ENCODE data around the gene LIMK2. TPM values are rescaled to one million over a fixed set of nuclear protein-coding genes. Genes with fewer than 3 reads are reported as not detected.

Gene LIMK2
- total and polyA plus RNA-seq, 2 experiments from 2014 or later, result 10.7 to 19.5 TPM

- Histone ChIP-seq H3K27me3 (replicated peaks; ENCODE audit: insufficient read depth) (no peaks in the 10 kb centered on the region), H3K9me2 (ENCODE audit: insufficient read depth) (no peaks in the 10 kb centered on the region), H3K79me2 (ENCODE audit: insufficient read depth) (no peaks in the 10 kb centered on the region), H3K27ac (no peak overlapping the region), H4K20me1 (ENCODE audit: insufficient read depth) (no peaks in the 10 kb centered on the region), H3F3A (ENCODE audit: insufficient read depth) (peaks cover 4% of the 10 kb centered on the region), H3K9me3 (ENCODE audit: low read depth) (no peaks in the 10 kb centered on the region), H2AFZ (no peak overlapping the region), H3K4me1 (ENCODE audit: insufficient read depth) (no peaks in the 10 kb centered on the region), H3K9ac (no peak overlapping the region), H3K36me3 (ENCODE audit: low read depth) (no peaks in the 10 kb centered on the region; the same call in 1 of the 2 replicates), H3K4me2 (ENCODE audit: unreplicated experiment) (no peak overlapping the region), H3K4me3 (no peak overlapping the region)
- no peak for TF ChIP-seq EZH2 (IDR thresholded peaks at IDR 0.05; ENCODE audit: insufficient read depth, poor library complexity, severe bottlenecking)
- TF ChIP-seq EZH2phosphoT487 (IDR thresholded peaks at IDR 0.05; ENCODE audit: insufficient read depth, low read depth), result no peak
- no peak for DNase-seq
- in situ Hi-C loops (cut with MboI), result no loop called here
- 72 to 73% methylated on average over 4 of the region's 4 CpGs for WGBS, 2 experiments (ENCODE audit: low coverage in 1 of 2, low lambda C conversion rate in 2 of 2, missing lambda C conversion rate in 2 of 2)
Observed at GRCh38 chr22:31281733-31282132, 69.6 kb downstream of the LIMK2 start.

GRCh38 chr22:31282748-31283468 lies 70.8 kb downstream of the LIMK2 start:
- H3F3A ChIP-seq (ENCODE audit: insufficient read depth), result peaks cover 4% of the 10 kb centered on the region
- H4K20me1 ChIP-seq (ENCODE audit: insufficient read depth), result no peaks in the 10 kb centered on the region
- WGBS, 2 experiments (ENCODE audit: low coverage in 1 of 2, low lambda C conversion rate in 2 of 2, missing lambda C conversion rate in 2 of 2), result 79% methylated on average over 8 of the region's 8 CpGs
- no peak overlapping the region for H3K4me3 ChIP-seq
- no peak overlapping the region for H3K4me2 ChIP-seq (ENCODE audit: unreplicated experiment)
- in situ Hi-C loops (cut with MboI), result no loop called here
- DNase-seq, result no peak
- no peaks in the 10 kb centered on the region for H3K27me3 ChIP-seq (replicated peaks; ENCODE audit: insufficient read depth)
- no peaks in the 10 kb centered on the region for H3K9me3 ChIP-seq (ENCODE audit: low read depth)
- H3K27ac ChIP-seq, result no peak overlapping the region
- no peaks in the 10 kb centered on the region for H3K4me1 ChIP-seq (ENCODE audit: insufficient read depth)
- TF ChIP-seq EZH2phosphoT487 (IDR thresholded peaks at IDR 0.05; ENCODE audit: insufficient read depth, low read depth), result no peak
- TF ChIP-seq EZH2 (IDR thresholded peaks at IDR 0.05; ENCODE audit: insufficient read depth, poor library complexity, severe bottlenecking), result no peak
- H3K79me2 ChIP-seq (ENCODE audit: insufficient read depth), result no peaks in the 10 kb centered on the region
- no peak overlapping the region for H2AFZ ChIP-seq
- no peaks in the 10 kb centered on the region for H3K36me3 ChIP-seq (ENCODE audit: low read depth)
- no peaks in the 10 kb centered on the region for H3K9me2 ChIP-seq (ENCODE audit: insufficient read depth)
- no peak overlapping the region for H3K9ac ChIP-seq

GRCh38 chr22:31284281-31285155 lies 72.4 kb downstream of the LIMK2 start:
- Histone ChIP-seq H3K4me2 (ENCODE audit: unreplicated experiment) (no peak overlapping the region), H3K9me2 (ENCODE audit: insufficient read depth) (no peaks in the 10 kb centered on the region), H4K20me1 (ENCODE audit: insufficient read depth) (no peaks in the 10 kb centered on the region), H3K27ac (no peak overlapping the region), H3K9me3 (ENCODE audit: low read depth) (no peaks in the 10 kb centered on the region), H3F3A (ENCODE audit: insufficient read depth) (peaks cover 4% of the 10 kb centered on the region), H3K36me3 (ENCODE audit: low read depth) (no peaks in the 10 kb centered on the region), H3K79me2 (ENCODE audit: insufficient read depth) (no peaks in the 10 kb centered on the region), H3K9ac (no peak overlapping the region), H3K27me3 (replicated peaks; ENCODE audit: insufficient read depth) (no peaks in the 10 kb centered on the region), H3K4me3 (no peak overlapping the region), H2AFZ (no peak overlapping the region), H3K4me1 (ENCODE audit: insufficient read depth) (no peaks in the 10 kb centered on the region)
- no peak for DNase-seq
- TF ChIP-seq EZH2phosphoT487 (IDR thresholded peaks at IDR 0.05; ENCODE audit: insufficient read depth, low read depth) (no peak), EZH2 (IDR thresholded peaks at IDR 0.05; ENCODE audit: insufficient read depth, poor library complexity, severe bottlenecking) (no peak)
- WGBS, 2 experiments (ENCODE audit: low coverage in 1 of 2, low lambda C conversion rate in 2 of 2, missing lambda C conversion rate in 2 of 2), result 46 to 54% methylated on average over 1 to 3 of the region's 3 CpGs
- in situ Hi-C loops (cut with MboI), result no loop called here

- Histone ChIP-seq H3K36me3 (ENCODE audit: low read depth) (no peaks in the 10 kb centered on the region), H3K27ac (no peak overlapping the region), H3K9me2 (ENCODE audit: insufficient read depth) (no peaks in the 10 kb centered on the region), H3K4me3 (no peak overlapping the region), H3K4me1 (ENCODE audit: insufficient read depth) (0 out of 2 replicates have a peak, but pooled peaks cover 5% of the 10 kb centered on the region), H3K4me2 (ENCODE audit: unreplicated experiment) (no peak overlapping the region), H3K9ac (no peak overlapping the region), H3K79me2 (ENCODE audit: insufficient read depth) (no peaks in the 10 kb centered on the region), H3K27me3 (replicated peaks; ENCODE audit: insufficient read depth) (no peaks in the 10 kb centered on the region), H2AFZ (no peak overlapping the region), H3K9me3 (ENCODE audit: low read depth) (no peaks in the 10 kb centered on the region), H3F3A (ENCODE audit: insufficient read depth) (peaks cover under 1% of the 10 kb centered on the region; the same call in 1 of the 2 replicates), H4K20me1 (ENCODE audit: insufficient read depth) (no peaks in the 10 kb centered on the region)
- no peak for DNase-seq
- TF ChIP-seq EZH2phosphoT487 (IDR thresholded peaks at IDR 0.05; ENCODE audit: insufficient read depth, low read depth) (no peak), EZH2 (IDR thresholded peaks at IDR 0.05; ENCODE audit: insufficient read depth, poor library complexity, severe bottlenecking) (no peak)
- WGBS, 2 experiments (ENCODE audit: low coverage in 1 of 2, low lambda C conversion rate in 2 of 2, missing lambda C conversion rate in 2 of 2), result 78 to 83% methylated on average over 8 of the region's 8 CpGs
- in situ Hi-C loops (cut with MboI), result no loop called here
Observed at GRCh38 chr22:31286360-31287255, 74.5 kb downstream of the LIMK2 start.

Data from GM23248 (cell line).